Caco-2 (cell line): ENCODE measurements around the gene GLIS1. TPM values are rescaled to one million over a fixed set of nuclear protein-coding genes. Genes with fewer than 3 reads are reported as not detected.

Source experiments
- BruUV-seq: library from RNA; stranded (reverse); fragments of 400-500 nt; replicated peaks from 2 replicates; lab custom pipeline; 2021; lab: Mats Ljungman, UMichigan
- CTCF ChIA-PET: fragments of 300-600 bp; sonication (Branson Sonifier 250); formaldehyde crosslinking; loops from one replicate; lab custom pipeline; 2022; ENCODE audit warnings: antibody characterized with exemption; lab: Charles Lee
- POLR2A ChIA-PET: fragments of 300-600 bp; sonication (Branson Sonifier 250); formaldehyde crosslinking; loops from one replicate; lab custom pipeline; 2022; ENCODE audit warnings: antibody characterized with exemption; lab: Charles Lee
- DNase-seq, 2 experiments: peaks; one replicate each; pipeline versions ENCODE4 v3.0.0 to v3.0.0-alpha.2; 2020 to 2022
- H3K27me3 ChIP-seq: replicated peaks from 2 replicates; pipeline ENCODE4 v1.6.0; 2011; ENCODE audit warnings: low read length; ENCODE audit not compliant: control insufficient read depth, insufficient read depth
- H3K36me3 ChIP-seq: 2 replicates; pipeline ENCODE4 v1.5.1; 2011; ENCODE audit warnings: low read length; ENCODE audit not compliant: control insufficient read depth, insufficient read depth
- H3K4me1 ChIP-seq: fragments of 250-450 bp; sonication (Bioruptor Pico); 2 replicates; pipeline ENCODE4 v1.5.1; 2020; ENCODE audit warnings: mild to moderate bottlenecking
- H3K4me3 ChIP-seq: 2 replicates; pipeline ENCODE4 v1.5.1; 2011; ENCODE audit warnings: low read depth, mild to moderate bottlenecking, control low read depth, low read length
- H3K9me3 ChIP-seq: fragments of 250-450 bp; sonication (Bioruptor Pico); 2 replicates; pipeline ENCODE4 v1.5.1; 2020; ENCODE audit warnings: mild to moderate bottlenecking, moderate library complexity
- H3K27ac Mint-ChIP-seq: one replicate; pipeline ENCODE4 v1.8.0; 2022; ENCODE audit warnings: mixed read lengths; ENCODE audit not compliant: unreplicated experiment
- H3K27me3 Mint-ChIP-seq: one replicate; pipeline ENCODE4 v1.8.0; 2022; ENCODE audit warnings: mixed read lengths; ENCODE audit not compliant: insufficient read depth, unreplicated experiment
- H3K36me3 Mint-ChIP-seq: one replicate; pipeline ENCODE4 v1.8.0; 2022; ENCODE audit warnings: mild to moderate bottlenecking, mixed read lengths; ENCODE audit not compliant: insufficient read depth, unreplicated experiment
- H3K4me1 Mint-ChIP-seq: one replicate; pipeline ENCODE4 v1.8.0; 2022; ENCODE audit warnings: low read depth, mixed read lengths; ENCODE audit not compliant: unreplicated experiment
- H3K4me3 Mint-ChIP-seq: one replicate; pipeline ENCODE4 v1.8.0; 2022; ENCODE audit warnings: mild to moderate bottlenecking, moderate library complexity, mixed read lengths; ENCODE audit not compliant: unreplicated experiment
- H3K9me3 Mint-ChIP-seq: one replicate; pipeline ENCODE4 v1.8.0; 2022; ENCODE audit warnings: mixed read lengths; ENCODE audit not compliant: unreplicated experiment
- CTCF ChIP-seq, 2 experiments: fragments of 200-600 bp in 1 of 2; IDR thresholded peaks; 1 replicate in 1 of 2; 2 replicates in 1 of 2; pipeline versions ENCODE4 v1.5.1 to v1.8.0; 2011 to 2022; ENCODE audit warnings: antibody characterized with exemption in 1 of 2, control low read depth in 1 of 2, inconsistent platforms in 1 of 2, low read depth in 1 of 2, low read length in 1 of 2, mild to moderate bottlenecking in 1 of 2, moderate library complexity in 1 of 2; ENCODE audit not compliant: insufficient read depth in 1 of 2, severe bottlenecking in 1 of 2, unreplicated experiment in 1 of 2
- intact Hi-C: fragments of 100-400 bp; cut with micrococcal nuclease; formaldehyde crosslinking; loops from one replicate; pipeline ENCODE4 v1.10.0; 2022; ENCODE audit not compliant: unreplicated experiment
- total RNA-seq: library from RNA; stranded (reverse); gene quantifications from 2 replicates; pipeline ENCODE4 v1.2.3, GENCODE V29; 2022

Gene GLIS1
- total RNA-seq, 1 experiment from 2014 or later, result not detected

- POLR2A ChIA-PET, result no interaction called here
- Mint-ChIP-seq H3K27ac (no peak overlapping the region), H3K9me3 (no peaks in the 10 kb centered on the region), H3K4me3 (no peak overlapping the region), H3K27me3 (peaks cover 15% of the 10 kb centered on the region), H3K36me3 (no peaks in the 10 kb centered on the region), H3K4me1 (no peaks in the 10 kb centered on the region)
- Histone ChIP-seq H3K36me3 (no peaks in the 10 kb centered on the region), H3K27me3 (peaks cover 2% of the 10 kb centered on the region), H3K4me1 (no peaks in the 10 kb centered on the region), H3K9me3 (no peaks in the 10 kb centered on the region), H3K4me3 (no peak overlapping the region)
- TF ChIP-seq CTCF (IDR thresholded peaks at IDR 0.05; ENCODE audit: insufficient read depth in 1 of 2, low read depth in 1 of 2, low read length in 1 of 2, severe bottlenecking in 1 of 2, unreplicated experiment in 1 of 2), result no peak
- intact Hi-C loops, result no loop called here
- no peak for DNase-seq
- no TSS peak for BruUV-seq
- CTCF ChIA-PET, result no interaction called here
Observed at GRCh38 chr1:53736290-53736689, 2.7 kb downstream of the GLIS1 start.

GRCh38 chr1:53735681-53736080, 3.3 kb downstream of the GLIS1 start:
- no peak overlapping the region for H3K27ac Mint-ChIP-seq
- H3K4me3 Mint-ChIP-seq, result no peak overlapping the region
- intact Hi-C loops, result no loop called here
- Histone ChIP-seq H3K4me3 (no peak overlapping the region), H3K4me1 (no peaks in the 10 kb centered on the region), H3K9me3 (no peaks in the 10 kb centered on the region), H3K27me3 (peaks cover 2% of the 10 kb centered on the region), H3K36me3 (no peaks in the 10 kb centered on the region)
- no peaks in the 10 kb centered on the region for H3K36me3 Mint-ChIP-seq
- TF ChIP-seq CTCF (IDR thresholded peaks at IDR 0.05; ENCODE audit: insufficient read depth in 1 of 2, low read depth in 1 of 2, low read length in 1 of 2, severe bottlenecking in 1 of 2, unreplicated experiment in 1 of 2), result no peak
- peaks cover 15% of the 10 kb centered on the region for H3K27me3 Mint-ChIP-seq
- no peak for DNase-seq
- no peaks in the 10 kb centered on the region for H3K9me3 Mint-ChIP-seq
- no TSS peak for BruUV-seq
- H3K4me1 Mint-ChIP-seq, result no peaks in the 10 kb centered on the region
- POLR2A ChIA-PET, result no interaction called here
- CTCF ChIA-PET, result no interaction called here

GRCh38 chr1:53735261-53735660, 3.7 kb downstream of the GLIS1 start:
- no peak overlapping the region for H3K4me3 ChIP-seq
- BruUV-seq, result no TSS peak
- peaks cover 2% of the 10 kb centered on the region for H3K27me3 ChIP-seq
- intact Hi-C loops, result no loop called here
- H3K9me3 ChIP-seq, result no peaks in the 10 kb centered on the region
- H3K4me1 ChIP-seq, result no peaks in the 10 kb centered on the region
- POLR2A ChIA-PET, result no interaction called here
- peaks cover 15% of the 10 kb centered on the region for H3K27me3 Mint-ChIP-seq
- H3K27ac Mint-ChIP-seq, result no peak overlapping the region
- no peak for TF ChIP-seq CTCF (IDR thresholded peaks at IDR 0.05; ENCODE audit: insufficient read depth in 1 of 2, low read depth in 1 of 2, low read length in 1 of 2, severe bottlenecking in 1 of 2, unreplicated experiment in 1 of 2)
- H3K9me3 Mint-ChIP-seq, result no peaks in the 10 kb centered on the region
- H3K36me3 ChIP-seq, result no peaks in the 10 kb centered on the region
- CTCF ChIA-PET, result no interaction called here
- H3K4me1 Mint-ChIP-seq, result no peaks in the 10 kb centered on the region
- no peaks in the 10 kb centered on the region for H3K36me3 Mint-ChIP-seq
- no peak for DNase-seq
- H3K4me3 Mint-ChIP-seq, result no peak overlapping the region
